Bone marrow (tissue), 2 donors: ENCODE results near the gene CEP128.

Source experiments
- DNase-seq, 2 donors: peaks; one replicate each; lab custom pipeline; 2025; lab: John Stamatoyannopoulos, UW

CEP128 gene

DNA sequence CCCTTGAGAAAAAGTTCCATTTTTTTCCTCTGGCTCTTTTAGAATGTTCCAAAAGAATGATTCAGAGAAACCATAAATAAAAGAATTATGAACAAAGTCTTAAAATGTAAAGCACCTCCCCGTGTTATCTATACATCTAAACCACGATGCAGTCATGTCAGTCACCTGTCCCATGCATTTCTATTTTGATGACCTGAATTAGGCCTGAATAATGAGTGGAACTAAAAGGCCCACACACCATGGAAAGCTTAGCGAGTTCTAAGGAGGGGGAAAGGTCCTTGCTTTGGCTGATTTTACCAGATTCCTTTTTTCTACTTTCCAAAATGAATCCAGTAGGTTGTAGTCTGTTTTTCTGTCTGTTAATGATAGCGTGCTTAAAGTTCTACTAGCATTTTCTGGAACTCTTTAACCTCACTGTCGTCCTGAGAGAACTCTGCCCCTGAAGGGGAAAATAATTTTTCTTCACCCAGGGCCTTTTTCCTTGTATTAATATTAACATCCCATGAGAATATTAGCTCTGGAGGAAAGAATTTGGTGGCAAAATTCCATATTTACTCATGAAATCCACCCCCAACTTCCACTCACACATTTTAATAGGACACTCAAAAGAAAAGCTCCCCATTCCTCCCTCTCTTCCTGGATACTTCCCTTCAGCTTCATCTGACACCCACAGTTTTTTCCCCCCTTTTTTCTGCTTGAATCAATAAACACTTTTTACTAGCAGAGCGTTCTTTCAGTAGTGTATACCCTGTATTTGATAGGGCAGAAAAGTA is 464.0 kb downstream of the CEP128 start:
- no peak for DNase-seq

DNA sequence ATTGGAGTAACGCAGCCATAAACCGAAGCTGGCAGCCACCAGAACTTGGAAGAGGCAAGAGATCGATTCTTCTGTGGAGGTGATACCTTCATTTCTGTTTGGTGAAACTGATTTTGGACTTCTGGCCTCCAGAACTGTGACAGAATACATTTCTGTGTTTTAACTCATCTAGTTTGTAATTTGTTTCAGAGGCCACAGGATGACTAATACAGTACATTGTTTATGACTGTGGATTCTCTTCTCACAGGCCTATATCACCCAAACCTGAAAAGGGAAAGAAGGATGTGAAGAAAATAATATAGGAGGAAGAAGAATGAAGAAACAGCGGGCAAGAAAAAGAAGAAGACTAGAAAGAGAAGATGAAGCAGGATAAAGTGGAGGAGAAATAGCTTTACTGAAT is 466.5 kb downstream of the CEP128 start:
- DNase-seq, result no peak

DNA sequence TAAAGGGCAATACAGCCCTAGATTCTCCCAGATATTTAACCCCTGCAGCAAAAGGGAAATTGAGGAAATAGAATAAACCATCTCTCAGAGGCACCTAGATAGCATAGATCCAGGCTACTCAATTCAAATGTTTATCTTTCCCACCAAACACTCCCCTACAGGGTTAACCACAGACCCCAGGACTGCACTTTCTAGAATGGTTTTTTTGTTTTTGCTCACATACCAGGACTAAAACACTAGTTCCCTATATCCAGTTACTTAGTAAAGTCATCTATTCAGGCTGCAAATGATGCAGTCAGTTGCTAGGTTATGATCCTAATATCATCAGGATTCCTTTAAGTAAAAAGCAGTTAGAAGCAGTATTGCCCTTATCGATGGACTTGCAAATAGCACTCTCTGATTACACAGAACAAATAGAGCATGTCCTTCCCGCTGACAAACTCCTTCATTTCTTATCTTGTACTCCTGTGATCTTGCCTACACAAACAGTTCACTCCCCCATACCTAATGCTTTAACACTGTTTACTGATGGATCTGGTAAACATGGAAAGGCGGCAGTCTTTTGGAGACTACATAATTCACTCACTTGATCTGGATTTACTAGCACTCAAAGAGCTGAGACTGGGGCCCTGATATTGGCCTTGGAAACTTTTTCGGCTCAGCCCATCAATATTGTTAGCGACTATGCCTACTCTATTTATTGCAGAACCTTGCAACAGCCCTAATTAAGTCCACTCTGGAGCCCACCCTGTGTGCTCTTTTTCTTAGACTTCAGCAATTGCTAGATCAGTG is 473.0 kb downstream of the CEP128 start:
- no peak for DNase-seq

DNA sequence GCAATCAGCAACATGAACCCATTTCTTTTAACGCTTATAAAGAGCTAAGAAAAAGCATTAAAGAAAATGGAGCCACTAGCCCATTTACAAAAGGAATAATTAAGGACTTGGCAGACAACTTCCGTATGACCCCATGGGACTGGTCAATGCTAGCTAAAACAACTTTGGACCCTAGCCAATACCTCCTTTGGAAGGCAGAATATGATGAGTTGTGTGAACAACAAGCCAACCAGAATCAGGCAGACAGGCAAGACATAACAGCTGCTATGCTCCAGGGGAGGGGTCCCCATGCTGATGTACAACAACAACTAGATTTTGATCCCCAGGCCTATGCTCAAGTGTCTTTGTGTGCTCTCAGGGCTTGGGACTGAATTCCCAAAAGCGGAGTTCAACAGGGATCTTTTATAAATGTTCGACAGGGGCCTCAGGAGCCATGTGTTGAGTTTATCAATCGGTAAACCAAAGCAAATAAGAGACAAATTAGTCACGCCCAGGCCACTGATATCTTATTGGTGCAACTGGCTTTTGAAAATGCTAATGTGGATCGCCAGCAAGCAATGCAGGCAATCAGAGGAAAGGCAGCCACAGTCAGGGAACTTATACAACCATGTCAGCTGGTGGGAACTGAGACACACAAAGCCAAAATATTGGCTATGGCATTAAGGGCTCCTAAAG is 475.9 kb downstream of the CEP128 start:
- no peak for DNase-seq

DNA sequence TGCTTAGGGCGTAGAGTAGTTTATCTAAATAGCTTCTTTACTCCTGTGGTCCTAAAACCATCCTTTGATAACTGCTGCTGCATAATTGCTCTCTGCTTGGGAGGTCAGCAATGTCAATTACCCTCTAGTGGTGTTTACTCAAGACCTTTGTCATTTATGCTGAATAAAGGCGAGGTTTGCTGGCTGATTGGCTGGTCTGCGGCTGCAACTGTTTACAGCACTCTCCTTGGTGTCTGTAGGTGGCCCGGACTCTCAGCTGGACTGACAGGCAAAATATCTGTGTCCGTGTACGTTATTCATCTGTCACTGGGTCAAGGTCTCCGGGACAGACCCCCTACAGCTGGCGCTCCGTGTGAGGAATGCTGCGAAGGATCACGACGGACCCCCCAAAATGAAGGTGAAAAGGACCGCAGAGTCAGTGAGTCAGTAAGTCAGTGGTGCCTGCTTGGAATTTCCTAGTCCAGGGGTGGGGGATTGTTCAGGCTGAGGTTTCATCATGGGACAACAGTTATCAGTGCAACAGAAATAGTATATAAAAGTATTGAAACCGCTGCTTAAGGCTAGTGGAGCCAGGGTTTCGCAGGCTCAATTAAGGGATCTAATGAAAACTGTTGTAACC is 476.9 kb downstream of the CEP128 start:
- no peak for DNase-seq

DNA sequence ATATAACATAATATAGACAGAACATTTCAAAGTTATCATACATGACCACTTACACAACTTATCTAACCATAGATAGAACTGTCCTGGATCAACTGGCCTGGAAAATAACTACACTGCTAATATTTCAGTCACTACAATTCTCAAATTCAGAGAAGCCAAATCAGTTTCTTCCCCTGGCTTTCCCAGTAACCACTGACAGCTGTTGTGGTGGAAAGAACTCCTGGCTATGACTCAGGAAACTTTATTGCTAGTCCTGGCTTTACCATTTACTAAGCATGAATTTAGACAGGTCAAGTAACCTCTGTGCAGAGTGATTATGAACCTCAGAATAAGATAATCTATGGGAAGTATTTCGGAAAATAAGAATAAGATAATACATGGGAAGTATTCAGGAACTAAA is 485.3 kb downstream of the CEP128 start:
- no peak for DNase-seq

DNA sequence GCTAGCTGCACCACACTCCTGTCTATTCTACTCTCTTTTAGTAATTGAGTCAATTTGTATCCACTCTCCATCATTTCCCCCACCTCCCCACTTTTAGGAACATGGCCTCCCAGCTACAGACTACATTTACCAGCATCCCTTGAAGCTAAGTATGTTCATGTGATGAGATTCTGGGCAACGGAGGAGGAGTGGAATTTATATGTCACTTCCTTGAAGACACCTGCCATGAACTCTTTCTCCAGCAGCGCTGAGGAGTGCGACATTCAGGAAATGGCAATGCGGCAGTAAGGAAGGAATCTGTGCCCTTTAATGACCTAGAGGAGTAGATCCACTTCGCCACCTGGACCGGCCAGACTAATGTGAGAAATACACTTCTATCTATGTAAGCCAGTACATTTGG is 486.5 kb downstream of the CEP128 start:
- no peak for DNase-seq

DNA sequence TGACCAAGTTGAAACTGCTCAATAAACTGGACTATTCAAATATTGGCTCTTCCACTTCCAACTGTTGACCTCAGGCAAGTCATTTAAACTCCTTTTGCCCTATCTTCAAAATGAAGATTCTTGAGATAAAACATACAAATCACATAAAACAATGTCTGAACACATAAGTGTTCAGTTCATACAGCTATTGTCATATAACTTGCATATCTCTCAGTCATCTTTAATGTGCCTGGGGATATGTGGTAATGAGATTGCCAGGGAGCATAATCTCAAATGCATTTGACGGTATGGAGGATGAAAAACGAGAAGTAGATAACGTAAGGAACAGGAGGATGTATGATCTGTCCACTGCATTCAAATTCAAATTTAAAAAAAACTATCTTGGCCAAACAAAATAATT is 493.3 kb downstream of the CEP128 start:
- no peak for DNase-seq

DNA sequence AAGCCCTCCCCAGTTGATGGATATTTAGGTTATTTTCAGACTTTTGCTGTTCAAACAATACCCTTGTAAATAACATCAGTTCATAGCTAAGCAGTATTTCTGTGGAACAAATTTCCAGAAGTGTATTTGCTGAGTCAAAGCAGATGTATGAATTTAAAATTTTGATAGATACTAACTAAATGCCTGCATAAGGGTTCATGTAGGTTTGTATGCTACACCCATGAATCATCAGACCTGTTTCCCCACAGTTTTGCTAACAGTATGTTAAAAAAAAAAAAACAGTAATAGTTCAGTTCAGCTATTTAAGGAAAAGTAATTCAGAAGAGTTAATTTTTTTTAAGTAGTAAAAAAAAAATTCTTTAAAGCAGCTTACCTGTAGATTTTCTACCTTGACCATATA is 494.1 kb downstream of the CEP128 start:
- DNase-seq, result no peak
